Natural killer cell (primary cell): ENCODE data around the gene SAMD4A. TPM values are rescaled to one million over a fixed set of nuclear protein-coding genes. Genes with fewer than 3 reads are reported as not detected.

Experiments used
- ATAC-seq, 3 donors: fragments of 150-1000 bp in 2 of 3; fragments of 200-7000 bp in 1 of 3; cut with Tn5 transposase; 1 replicate in 1 of 3; 2 replicates in 2 of 3; pipeline ENCODE4 v1.10.0; 2021; ENCODE audit warnings: mild to moderate bottlenecking in 2 of 3, moderate library complexity in 2 of 3
- DNase-seq, 2 donors: peaks; one replicate each; pipeline versions ENCODE4 v3.0.0 to v3.0.0-alpha.2; 2013 to 2021; ENCODE audit warnings: mixed read lengths in 1 of 2
- H3K27ac ChIP-seq: one replicate; pipeline ENCODE4 v1.5.1; 2013; ENCODE audit warnings: mild to moderate bottlenecking, low read length
- H3K27me3 ChIP-seq: one replicate; pipeline ENCODE4 v1.6.1; 2013; ENCODE audit warnings: low read length; ENCODE audit not compliant: control insufficient read depth, insufficient read depth
- H3K36me3 ChIP-seq: one replicate; pipeline ENCODE4 v1.6.1; 2013; ENCODE audit warnings: low read length; ENCODE audit not compliant: control insufficient read depth, insufficient read depth
- H3K4me1 ChIP-seq: one replicate; pipeline ENCODE4 v1.6.1; 2013; ENCODE audit warnings: low read length; ENCODE audit not compliant: control insufficient read depth, insufficient read depth
- H3K4me3 ChIP-seq: one replicate; pipeline ENCODE4 v1.5.1; 2013; ENCODE audit warnings: low read length
- H3K9me3 ChIP-seq: one replicate; pipeline ENCODE4 v1.6.1; 2013; ENCODE audit warnings: low read length; ENCODE audit not compliant: control insufficient read depth, insufficient read depth
- H3K27ac Mint-ChIP-seq, 2 donors: one replicate each; pipeline ENCODE4 v1.8.0; 2022; ENCODE audit warnings: mild to moderate bottlenecking in 2 of 2, mixed read lengths in 2 of 2, moderate library complexity in 1 of 2
- H3K27me3 Mint-ChIP-seq, 2 donors: one replicate each; pipeline ENCODE4 v1.8.0; 2022; ENCODE audit warnings: low read depth in 2 of 2, mixed read lengths in 2 of 2
- H3K36me3 Mint-ChIP-seq: one replicate; pipeline ENCODE4 v1.8.0; 2022; ENCODE audit warnings: mixed read lengths
- H3K4me1 Mint-ChIP-seq, 2 donors: one replicate each; pipeline ENCODE4 v1.8.0; 2022; ENCODE audit warnings: mixed read lengths in 2 of 2
- H3K4me3 Mint-ChIP-seq: one replicate; pipeline ENCODE4 v1.8.0; 2022; ENCODE audit warnings: mild to moderate bottlenecking, moderate library complexity, mixed read lengths
- H3K9me3 Mint-ChIP-seq, 2 donors: one replicate each; pipeline ENCODE4 v1.8.0; 2022; ENCODE audit warnings: mixed read lengths in 2 of 2
- WGBS: methylation state at CpG from one replicate; pipeline ENCODE4 v1.1.7; 2013; ENCODE audit warnings: missing lambda C conversion rate; ENCODE audit not compliant: insufficient coverage; 5-methylcytosine and 5-hydroxymethylcytosine counted together
- intact Hi-C: fragments of 100-400 bp; cut with micrococcal nuclease; formaldehyde crosslinking; loops from one replicate; pipeline ENCODE4 v1.14.2; 2022
- total RNA-seq, 4 donors: library from RNA; stranded (reverse); fragments of 120-200 nt in 1 of 4; gene quantifications; one replicate each; pipeline versions ENCODE4 v1.2.3 to v1.2.4, GENCODE V29; 2013 to 2022
- TF ChIP-seq, protein P1 (sequence below): fragments of 200-600 bp; IDR thresholded peaks from one replicate; pipeline ENCODE4 v1.8.0; 2022; ENCODE audit warnings: antibody characterized with exemption

SAMD4A gene
- total RNA-seq, 3 donors from 2014 or later (not counting 1 experiment from before 2014, with no cell fraction given), result 0.70 to 1.6 (median 1.4) TPM

DNA sequence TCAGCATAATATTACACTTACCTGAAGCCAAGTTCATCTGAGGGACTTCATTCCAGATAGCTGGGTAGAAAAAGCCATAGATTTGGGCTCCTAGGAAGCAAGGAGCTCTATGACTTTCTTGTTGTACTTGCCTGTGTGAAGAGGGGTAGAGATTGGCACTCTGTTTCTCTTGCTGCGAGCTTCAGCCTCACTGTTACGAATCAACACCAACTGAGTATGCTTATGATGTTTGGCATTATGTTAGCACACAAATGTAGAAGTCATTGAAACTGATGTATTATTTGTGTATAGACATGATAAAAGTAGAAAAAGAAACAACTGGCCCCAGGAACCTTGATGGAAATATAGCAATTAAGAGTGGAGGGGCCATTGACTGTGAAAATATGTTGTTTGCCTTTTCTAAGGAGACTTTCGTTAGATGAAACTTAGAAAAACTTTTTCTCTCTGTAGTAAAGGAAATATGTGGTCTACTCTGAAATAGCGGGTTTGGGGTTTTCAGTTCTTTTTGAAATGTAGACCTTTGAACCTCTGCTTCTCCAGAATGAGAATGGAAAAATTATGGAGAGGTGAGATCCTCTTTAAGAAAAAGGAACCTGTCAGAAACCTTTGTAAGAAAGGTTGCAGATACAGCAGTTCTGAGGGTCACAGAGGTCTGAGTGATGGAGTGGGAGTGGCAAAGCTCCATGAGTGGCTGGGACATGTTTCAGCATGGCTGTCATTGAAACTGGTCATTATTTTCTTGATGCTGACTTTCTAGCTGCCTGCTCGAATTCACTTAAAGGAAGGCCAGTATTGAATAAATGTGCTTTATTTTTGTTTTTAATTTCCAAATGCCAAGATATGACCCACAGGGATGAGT is 175.8 kb downstream of the SAMD4A start:
- Histone ChIP-seq H3K27me3 (peaks cover 2% of the 10 kb centered on the region), H3K36me3 (no peaks in the 10 kb centered on the region), H3K4me1 (peaks cover 12% of the 10 kb centered on the region), H3K9me3 (no peaks in the 10 kb centered on the region), H3K4me3 (no peak overlapping the region), H3K27ac (no peak overlapping the region)
- no peak overlapping the region for H3K4me3 Mint-ChIP-seq
- H3K27me3 Mint-ChIP-seq, result peaks cover 19 to 32% of the 10 kb centered on the region in 2 donors
- H3K27ac Mint-ChIP-seq, result no peak overlapping the region
- TF ChIP-seq, protein P1, sequence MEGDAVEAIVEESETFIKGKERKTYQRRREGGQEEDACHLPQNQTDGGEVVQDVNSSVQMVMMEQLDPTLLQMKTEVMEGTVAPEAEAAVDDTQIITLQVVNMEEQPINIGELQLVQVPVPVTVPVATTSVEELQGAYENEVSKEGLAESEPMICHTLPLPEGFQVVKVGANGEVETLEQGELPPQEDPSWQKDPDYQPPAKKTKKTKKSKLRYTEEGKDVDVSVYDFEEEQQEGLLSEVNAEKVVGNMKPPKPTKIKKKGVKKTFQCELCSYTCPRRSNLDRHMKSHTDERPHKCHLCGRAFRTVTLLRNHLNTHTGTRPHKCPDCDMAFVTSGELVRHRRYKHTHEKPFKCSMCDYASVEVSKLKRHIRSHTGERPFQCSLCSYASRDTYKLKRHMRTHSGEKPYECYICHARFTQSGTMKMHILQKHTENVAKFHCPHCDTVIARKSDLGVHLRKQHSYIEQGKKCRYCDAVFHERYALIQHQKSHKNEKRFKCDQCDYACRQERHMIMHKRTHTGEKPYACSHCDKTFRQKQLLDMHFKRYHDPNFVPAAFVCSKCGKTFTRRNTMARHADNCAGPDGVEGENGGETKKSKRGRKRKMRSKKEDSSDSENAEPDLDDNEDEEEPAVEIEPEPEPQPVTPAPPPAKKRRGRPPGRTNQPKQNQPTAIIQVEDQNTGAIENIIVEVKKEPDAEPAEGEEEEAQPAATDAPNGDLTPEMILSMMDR, result no peak
- H3K9me3 Mint-ChIP-seq, result no peaks in the 10 kb centered on the region
- H3K4me1 Mint-ChIP-seq, result peaks cover 2 to 11% of the 10 kb centered on the region in 2 donors
- ATAC-seq, result no peak
- DNase-seq, result no peak
- 52% methylated on average over 5 of the region's 5 CpGs for WGBS
- intact Hi-C loops, result no loop called here
- H3K36me3 Mint-ChIP-seq, result no peaks in the 10 kb centered on the region

DNA sequence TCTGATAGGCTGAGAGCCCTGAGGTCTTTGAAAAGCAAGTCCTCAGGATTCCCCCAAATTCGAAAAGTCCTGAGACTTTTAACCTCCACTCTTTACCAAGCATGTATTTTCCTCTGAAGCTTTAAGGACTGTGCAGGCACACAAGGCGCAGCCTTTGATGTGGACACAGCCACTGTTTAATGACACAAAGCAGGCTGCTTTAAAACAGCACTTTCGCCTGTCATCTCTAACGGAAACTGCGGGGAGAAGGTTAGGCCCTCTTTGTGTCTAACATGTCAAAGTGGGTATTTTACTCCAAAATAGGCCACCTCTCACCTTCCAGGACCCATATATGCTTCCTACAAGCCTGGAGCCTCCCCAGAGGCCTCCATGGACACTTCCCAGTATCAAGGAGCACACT is 176.5 kb downstream of the SAMD4A start:
- intact Hi-C loops, result no loop called here
- Mint-ChIP-seq H3K4me3 (no peak overlapping the region), H3K27me3 (peaks cover 14 to 26% of the 10 kb centered on the region in 2 donors), H3K27ac (no peak overlapping the region), H3K36me3 (no peaks in the 10 kb centered on the region), H3K9me3 (no peaks in the 10 kb centered on the region), H3K4me1 (peaks cover 0 to 11% of the 10 kb centered on the region in 2 donors)
- ATAC-seq, result no peak
- 55% methylated on average over 5 of the region's 5 CpGs for WGBS
- Histone ChIP-seq H3K36me3 (no peaks in the 10 kb centered on the region), H3K27me3 (peaks cover 2% of the 10 kb centered on the region), H3K27ac (no peak overlapping the region), H3K4me3 (no peak overlapping the region), H3K4me1 (peaks cover 12% of the 10 kb centered on the region), H3K9me3 (no peaks in the 10 kb centered on the region)
- TF ChIP-seq, protein P1, result no peak
- DNase-seq, result no peak

DNA sequence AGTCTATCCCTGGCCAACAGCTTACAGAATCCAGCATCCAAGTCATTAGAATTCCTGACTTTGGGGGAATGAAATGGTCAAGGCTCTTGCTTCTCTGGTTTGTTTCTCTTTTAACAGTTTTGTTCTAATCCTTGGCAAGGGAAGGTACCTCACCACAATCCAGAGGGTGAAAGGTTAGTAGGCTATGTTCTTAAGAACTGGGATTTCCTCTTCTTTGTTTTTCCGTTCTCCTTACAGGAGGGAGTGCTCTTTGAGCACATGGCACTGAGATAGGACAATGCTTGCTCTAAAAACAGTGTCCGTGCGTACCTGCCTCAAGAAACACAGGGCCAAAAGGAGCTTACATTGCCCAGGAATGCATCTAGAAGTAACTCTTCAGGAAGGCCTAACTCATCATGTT is 179.1 kb downstream of the SAMD4A start:
- Histone ChIP-seq H3K36me3 (no peaks in the 10 kb centered on the region), H3K9me3 (no peaks in the 10 kb centered on the region), H3K4me3 (no peak overlapping the region), H3K27me3 (no peaks in the 10 kb centered on the region), H3K4me1 (peaks cover 12% of the 10 kb centered on the region), H3K27ac (no peak overlapping the region)
- TF ChIP-seq, protein P1, result no peak
- Mint-ChIP-seq H3K27me3 (peaks cover 27 to 32% of the 10 kb centered on the region in 2 donors), H3K36me3 (no peaks in the 10 kb centered on the region), H3K4me1 (peaks cover 0 to 11% of the 10 kb centered on the region in 2 donors), H3K27ac (no peak overlapping the region), H3K4me3 (no peak overlapping the region), H3K9me3 (no peaks in the 10 kb centered on the region)
- 96% methylated on average over 3 of the region's 3 CpGs for WGBS
- ATAC-seq, result no peak
- no peak for DNase-seq
- intact Hi-C loops, result no loop called here
